BLaER1 treated with 17β-estradiol and CSF1 and Interleukin-3, amounts not matched to agents 10 nM and 100 nM (cell line): Measurements from ENCODE around the gene LIPM.

ENCODE experiments used
- H3K27ac ChIP-seq, 11 experiments: shearing (Covaris generic); formaldehyde crosslinking; 2 replicates each; pipeline ENCODE4 v1.8.1; 2022
- H3K27me3 ChIP-seq, 11 experiments: shearing (Covaris generic); formaldehyde crosslinking; 2 replicates each; pipeline ENCODE4 v1.8.1; 2022
- H3K36me3 ChIP-seq, 11 experiments: shearing (Covaris generic); formaldehyde crosslinking; 2 replicates each; pipeline ENCODE4 v1.8.1; 2022
- H3K4me1 ChIP-seq, 10 experiments: shearing (Covaris generic); formaldehyde crosslinking; 2 replicates each; pipeline ENCODE4 v1.8.1; 2022
- H3K4me2 ChIP-seq, 11 experiments: shearing (Covaris generic); formaldehyde crosslinking; 2 replicates each; pipeline ENCODE4 v1.8.1; 2022
- H3K4me3 ChIP-seq, 10 experiments: shearing (Covaris generic); formaldehyde crosslinking; 2 replicates each; pipeline ENCODE4 v1.8.1; 2022
- H3K9ac ChIP-seq, 11 experiments: shearing (Covaris generic); formaldehyde crosslinking; 2 replicates each; pipeline ENCODE4 v1.8.1; 2022
- H3K9me3 ChIP-seq, 11 experiments: shearing (Covaris generic); formaldehyde crosslinking; replicated peaks in 1 of 11; 2 replicates each; pipeline ENCODE4 v1.8.1; 2022
- H4K20me1 ChIP-seq, 11 experiments: shearing (Covaris generic); formaldehyde crosslinking; 2 replicates each; pipeline ENCODE4 v1.8.1; 2022
- Cebpa-rat ChIP-seq, 11 experiments: shearing (Covaris generic); IDR thresholded peaks; 2 replicates each; pipeline ENCODE4 v1.8.1; 2022

The LIPM gene

DNA sequence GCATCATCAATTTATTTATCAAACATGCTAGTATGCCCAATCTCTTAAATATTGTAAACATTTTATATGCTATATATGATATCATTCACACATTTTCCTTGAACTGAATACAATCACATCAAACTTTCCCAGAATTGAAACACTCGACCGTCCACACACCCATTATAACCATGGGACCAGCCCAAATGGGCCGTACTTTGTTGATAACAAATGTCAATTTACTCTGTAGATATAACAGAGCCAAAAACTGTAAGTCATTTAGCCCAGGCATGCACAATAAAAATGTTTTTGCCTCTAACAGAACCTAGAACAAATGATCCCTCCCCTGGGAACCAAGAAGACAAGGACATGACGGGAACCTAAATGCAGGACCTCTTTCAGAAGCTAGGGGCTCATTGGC is 49.8 kb downstream of the LIPM start:
- Histone ChIP-seq H3K27ac (peak overlapping the region; percentile 3 to 82 (median 48); a peak in 17 of 22 replicates), H3K9ac (peak overlapping the region in 2 of 11 experiments; percentile 49 to 60; a peak in 3 of 22 replicates), H4K20me1 (no peaks in the 10 kb centered on the region), H3K4me3 (no peak overlapping the region; a peak in 1 of 20 replicates), H3K36me3 (no peaks in the 10 kb centered on the region), H3K4me2 (peak overlapping the region in 7 of 11 experiments; percentile 1 to 84 (median 31); a peak in 11 of 22 replicates), H3K4me1 (peaks cover 0 to 78% (median 17%) of the 10 kb centered on the region in 10 experiments; a peak in 11 of 20 replicates), H3K9me3 (peaks cover 0 to 22% (median 0%) of the 10 kb centered on the region in 11 experiments; a peak in 7 of 22 replicates), H3K27me3 (no peaks in the 10 kb centered on the region)
- TF ChIP-seq Cebpa-rat (IDR thresholded peaks at IDR 0.05) = no peak

- Histone ChIP-seq H3K4me2 (peak overlapping the region in 6 of 11 experiments; percentile 1 to 84 (median 44); a peak in 12 of 22 replicates), H3K9ac (peak overlapping the region in 2 of 11 experiments; percentile 49 to 60; a peak in 2 of 22 replicates), H3K27me3 (no peaks in the 10 kb centered on the region), H4K20me1 (no peaks in the 10 kb centered on the region), H3K4me1 (peaks cover 0 to 80% (median 16%) of the 10 kb centered on the region in 10 experiments; a peak in 11 of 20 replicates), H3K36me3 (no peaks in the 10 kb centered on the region), H3K27ac (peak overlapping the region in 9 of 11 experiments; percentile 3 to 82 (median 62); a peak in 14 of 22 replicates), H3K4me3 (no peak overlapping the region), H3K9me3 (peaks cover 0 to 22% (median 0%) of the 10 kb centered on the region in 11 experiments; a peak in 7 of 22 replicates)
- TF ChIP-seq Cebpa-rat (IDR thresholded peaks at IDR 0.05) = peak in 3 of 11 experiments; percentile 55 to 62 (median 55); a peak in 4 of 22 replicates
These were observed 50.8 kb downstream of the LIPM start for GRCh38 chr10:88853155-88853881.

DNA sequence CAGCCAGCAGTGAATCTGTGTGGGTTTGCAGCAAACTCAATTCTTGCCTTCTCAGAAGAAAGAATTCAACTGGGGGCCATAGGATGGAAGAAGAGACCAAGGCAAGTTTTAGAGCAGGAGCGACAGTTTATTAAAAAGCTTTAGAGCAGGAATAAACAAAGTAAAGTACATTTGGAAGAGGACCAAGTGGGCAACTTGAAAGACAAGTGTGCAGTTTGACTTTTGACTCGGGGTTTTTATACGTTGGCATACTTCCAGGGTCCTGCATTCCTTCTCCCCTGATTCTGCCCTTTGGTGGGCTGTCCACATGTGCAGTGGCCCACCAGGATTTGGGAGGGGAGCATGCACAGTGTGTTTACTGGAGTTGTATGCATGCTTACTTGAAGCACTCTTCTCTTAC is 52.2 kb downstream of the LIPM start:
- Histone ChIP-seq H3K9me3 (peaks cover 0 to 22% (median 0%) of the 10 kb centered on the region in 11 experiments; a peak in 7 of 22 replicates), H3K9ac (no peak overlapping the region), H3K27ac (no peak overlapping the region; a peak in 1 of 22 replicates), H3K4me1 (peaks cover 0 to 80% (median 14%) of the 10 kb centered on the region in 10 experiments; a peak in 11 of 20 replicates), H3K4me3 (no peak overlapping the region), H3K4me2 (peak overlapping the region in 3 of 11 experiments; percentile 0 to 84 (median 72); a peak in 4 of 22 replicates), H3K27me3 (no peaks in the 10 kb centered on the region), H3K36me3 (no peaks in the 10 kb centered on the region), H4K20me1 (no peaks in the 10 kb centered on the region)
- no peak for TF ChIP-seq Cebpa-rat (IDR thresholded peaks at IDR 0.05)

DNA sequence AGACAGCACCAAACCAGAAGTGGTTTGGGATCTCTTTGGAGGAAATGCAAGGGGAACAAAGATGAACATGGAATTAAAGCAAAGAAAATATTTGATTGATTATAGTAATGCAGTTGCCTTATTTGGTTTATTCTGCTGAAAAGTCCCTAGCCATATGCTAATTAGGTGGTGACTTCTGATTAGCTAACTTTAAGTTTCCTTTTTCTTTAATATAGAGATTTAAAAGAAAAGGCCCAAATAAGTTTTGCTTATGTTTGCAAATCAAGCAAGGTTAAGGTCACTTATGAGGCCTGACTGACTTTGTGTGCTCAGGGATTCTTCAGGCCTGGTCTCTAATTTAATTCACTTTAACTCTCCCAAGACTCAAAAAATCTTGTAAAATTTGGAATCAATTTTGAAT is 55.3 kb downstream of the LIPM start:
- peaks cover 0 to 74% (median 7%) of the 10 kb centered on the region in 10 experiments; a peak in 10 of 20 replicates for H3K4me1 ChIP-seq
- no peak overlapping the region for H3K9ac ChIP-seq
- H3K27ac ChIP-seq = no peak overlapping the region
- peak overlapping the region in 2 of 11 experiments; percentile 43 to 44; a peak in 4 of 22 replicates for H3K4me2 ChIP-seq
- peaks cover 0 to 15% (median 0%) of the 10 kb centered on the region in 11 experiments; a peak in 7 of 22 replicates for H3K9me3 ChIP-seq
- no peak for TF ChIP-seq Cebpa-rat (IDR thresholded peaks at IDR 0.05)
- no peaks in the 10 kb centered on the region for H4K20me1 ChIP-seq
- H3K4me3 ChIP-seq = no peak overlapping the region
- no peaks in the 10 kb centered on the region for H3K36me3 ChIP-seq
- H3K27me3 ChIP-seq = no peaks in the 10 kb centered on the region

DNA sequence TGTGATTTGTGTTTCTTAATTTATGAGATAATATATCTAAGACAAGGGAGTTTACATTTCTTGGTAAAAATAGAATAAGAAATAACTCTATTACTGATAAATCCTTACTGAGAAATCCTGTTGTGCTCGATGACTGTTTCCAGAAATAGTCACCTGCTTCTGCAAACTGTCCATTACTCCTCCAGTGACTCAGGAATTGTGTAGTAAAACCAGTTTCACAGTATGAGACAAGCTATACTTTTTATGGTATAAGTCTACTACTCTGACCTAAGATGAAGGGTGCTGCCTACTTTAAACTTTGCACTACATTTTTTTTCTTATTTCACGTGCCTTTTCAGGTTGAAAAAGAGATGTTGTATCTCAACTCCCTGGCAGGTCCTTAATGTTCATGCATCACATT is 56.0 kb downstream of the LIPM start:
- H3K27ac ChIP-seq = no peak overlapping the region
- peaks cover 0 to 9% (median 0%) of the 10 kb centered on the region in 11 experiments; a peak in 5 of 22 replicates for H3K9me3 ChIP-seq
- H3K4me2 ChIP-seq = peak overlapping the region in 2 of 11 experiments; percentile 43 to 44; a peak in 4 of 22 replicates
- no peak overlapping the region for H3K9ac ChIP-seq
- no peaks in the 10 kb centered on the region for H3K36me3 ChIP-seq
- peaks cover 0 to 70% (median under 1%) of the 10 kb centered on the region in 10 experiments; a peak in 8 of 20 replicates for H3K4me1 ChIP-seq
- H3K27me3 ChIP-seq = no peaks in the 10 kb centered on the region
- H4K20me1 ChIP-seq = no peaks in the 10 kb centered on the region
- H3K4me3 ChIP-seq = no peak overlapping the region
- TF ChIP-seq Cebpa-rat (IDR thresholded peaks at IDR 0.05) = no peak

GRCh38 chr10:88861036-88861435 is 58.5 kb downstream of the LIPM start:
- Histone ChIP-seq H3K9ac (peak overlapping the region in 3 of 11 experiments; percentile 27 to 66 (median 40); a peak in 4 of 22 replicates), H3K4me1 (peaks cover 0 to 54% (median 0%) of the 10 kb centered on the region in 10 experiments; a peak in 6 of 20 replicates), H3K9me3 (no peaks in the 10 kb centered on the region), H3K36me3 (no peaks in the 10 kb centered on the region), H4K20me1 (no peaks in the 10 kb centered on the region), H3K27ac (peak overlapping the region in 3 of 11 experiments; percentile 37 to 64 (median 52); a peak in 4 of 22 replicates), H3K4me2 (peak overlapping the region in 4 of 11 experiments; percentile 15 to 82 (median 52); a peak in 7 of 22 replicates), H3K27me3 (no peaks in the 10 kb centered on the region), H3K4me3 (no peak overlapping the region)
- no peak for TF ChIP-seq Cebpa-rat (IDR thresholded peaks at IDR 0.05)

GRCh38 chr10:88865281-88865876 is 62.8 kb downstream of the LIPM start:
- no peak overlapping the region for H3K9ac ChIP-seq
- no peaks in the 10 kb centered on the region for H3K27me3 ChIP-seq
- no peaks in the 10 kb centered on the region for H3K9me3 ChIP-seq
- H3K4me2 ChIP-seq = no peak overlapping the region
- H3K27ac ChIP-seq = no peak overlapping the region
- H4K20me1 ChIP-seq = no peaks in the 10 kb centered on the region
- H3K36me3 ChIP-seq = no peaks in the 10 kb centered on the region
- H3K4me3 ChIP-seq = no peak overlapping the region
- peaks cover 0 to 43% (median 0%) of the 10 kb centered on the region in 10 experiments; a peak in 6 of 20 replicates for H3K4me1 ChIP-seq
- no peak for TF ChIP-seq Cebpa-rat (IDR thresholded peaks at IDR 0.05)

GRCh38 chr10:88866454-88866853 is 63.9 kb downstream of the LIPM start:
- Histone ChIP-seq H3K9me3 (0 out of 22 replicates have a peak, but pooled peaks cover 0 to 4% (median 0%) of the 10 kb centered on the region in 11 experiments), H3K27me3 (no peaks in the 10 kb centered on the region), H3K4me1 (peaks cover 0 to 34% (median 0%) of the 10 kb centered on the region in 10 experiments; a peak in 6 of 20 replicates), H3K36me3 (no peaks in the 10 kb centered on the region), H3K27ac (no peak overlapping the region), H4K20me1 (no peaks in the 10 kb centered on the region), H3K4me2 (peak overlapping the region in 2 of 11 experiments; percentile 1 to 30; a peak in 2 of 22 replicates), H3K4me3 (no peak overlapping the region), H3K9ac (no peak overlapping the region)
- no peak for TF ChIP-seq Cebpa-rat (IDR thresholded peaks at IDR 0.05)
